NCI-H526 (cell line): ENCODE results near the gene CD79A.

Experiments
- DNase-seq, 2 experiments: peaks; one replicate each; lab custom pipeline; 2025; lab: John Stamatoyannopoulos, UW

Gene CD79A

DNA sequence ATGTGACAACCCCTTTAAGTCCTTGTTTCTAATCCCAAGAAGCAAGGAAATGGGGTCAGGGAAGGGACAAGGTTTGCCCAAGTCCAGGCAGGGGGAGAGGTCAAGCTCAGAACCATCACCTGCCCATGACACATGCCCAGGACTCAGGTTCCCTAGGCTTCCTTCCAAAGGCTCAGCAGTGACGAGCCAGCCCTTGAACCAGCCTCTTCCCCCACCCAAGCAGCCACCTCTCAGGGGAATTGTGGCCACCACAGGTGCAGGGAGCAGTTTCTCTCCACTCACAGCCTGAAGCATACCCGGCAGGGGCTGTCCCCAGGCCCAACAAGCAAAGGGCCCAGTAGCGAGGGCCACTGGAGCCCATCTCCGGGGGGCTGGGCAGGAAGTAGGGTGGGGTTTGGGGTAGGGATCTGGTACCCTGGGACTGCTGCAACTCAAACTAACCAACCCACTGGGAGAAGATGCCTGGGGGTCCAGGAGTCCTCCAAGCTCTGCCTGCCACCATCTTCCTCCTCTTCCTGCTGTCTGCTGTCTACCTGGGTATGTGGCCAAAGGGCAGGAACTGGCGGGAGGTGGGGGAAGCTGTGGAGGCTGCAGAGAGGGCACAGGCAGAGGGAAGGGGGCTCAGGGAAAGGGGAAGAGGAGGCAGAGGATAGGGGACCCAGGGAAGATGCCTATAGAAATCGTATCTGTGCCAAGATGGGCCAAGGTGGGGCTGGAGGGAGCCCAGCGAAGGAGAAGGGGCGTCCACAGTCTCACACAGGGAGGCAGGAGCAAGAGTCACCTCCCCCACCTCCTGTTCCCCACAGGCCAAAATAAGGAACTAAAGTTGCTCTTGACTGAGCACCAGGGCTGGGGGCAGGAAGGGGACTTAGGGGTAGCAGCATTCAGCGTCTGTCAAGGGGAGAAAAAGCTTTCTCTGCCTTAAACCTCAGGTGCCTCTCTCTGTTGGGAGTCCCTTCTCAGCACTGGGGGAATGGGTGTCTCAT is at the start of gene CD79A:
Gene CD79A, plus strand, starts transcription at position 433 of the 986 bp plus-strand sequence. Its CDS starts 26 bp downstream, at position 459.
- DNase-seq: peak; percentile 32 to 77

- no peak for DNase-seq
Observed at GRCh38 chr19:41837981-41838708, 38.9 kb upstream of the CD79A start.

DNA sequence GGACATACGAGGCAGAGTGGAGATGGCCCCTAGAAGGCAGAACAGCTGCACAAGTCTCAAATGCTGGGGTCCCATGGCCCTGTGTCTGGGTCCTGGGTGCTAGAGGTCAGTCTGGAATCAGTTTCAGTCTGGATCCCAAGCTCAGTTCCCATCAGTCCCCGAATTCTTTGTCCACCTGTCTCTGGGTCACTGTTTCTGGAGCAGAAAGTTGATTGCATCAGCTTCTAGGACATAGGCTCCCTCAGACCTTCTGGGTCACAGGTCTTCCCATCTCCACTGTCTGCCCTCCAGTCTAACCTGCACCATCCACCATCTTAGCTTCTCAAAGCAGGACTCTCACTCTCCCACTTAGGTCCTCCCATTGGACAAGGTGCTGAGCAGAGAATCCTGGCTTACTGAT is 37.9 kb upstream of the CD79A start:
- no peak for DNase-seq

DNA sequence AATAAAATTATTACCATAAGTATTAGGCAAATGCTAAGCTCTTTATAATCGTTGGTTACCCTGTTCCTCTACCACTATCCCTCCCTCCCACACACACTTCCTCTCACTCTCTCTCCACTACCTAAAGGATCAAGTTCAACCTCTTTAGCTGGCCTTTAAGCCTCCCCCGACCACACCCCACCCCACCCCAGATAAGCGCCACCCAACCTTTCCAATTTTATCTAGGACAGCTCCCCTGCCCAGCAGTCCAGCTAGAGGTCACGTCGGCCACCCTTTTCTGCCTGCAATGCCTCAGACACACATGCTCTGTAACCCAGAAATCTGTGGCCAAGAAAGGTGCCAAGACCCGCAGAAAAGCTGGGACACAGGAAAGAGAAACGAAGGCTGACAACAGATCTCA is 33.7 kb upstream of the CD79A start:
- DNase-seq: no peak

DNA sequence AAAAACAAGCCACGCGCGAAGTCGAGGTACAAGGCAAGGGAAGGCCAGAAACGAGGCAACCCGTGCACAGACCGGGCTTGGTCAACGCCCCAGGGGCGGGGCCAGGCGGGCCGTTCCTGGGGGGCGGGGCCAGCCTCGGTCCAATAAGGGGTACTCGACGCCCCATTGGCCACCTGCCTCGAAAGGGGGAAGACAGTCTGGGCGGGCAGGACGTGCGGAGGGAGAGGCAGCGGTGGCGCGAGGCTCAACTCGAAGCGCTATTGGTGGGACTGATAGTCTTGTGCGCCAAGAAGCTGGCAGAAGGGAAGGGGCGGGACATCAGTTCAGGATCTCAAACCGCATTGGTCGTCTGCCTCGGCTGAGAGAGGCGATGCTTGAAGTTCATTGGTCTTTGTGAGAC is 32.5 kb upstream of the CD79A start, which contains the start of gene LYPD4:
Gene LYPD4, minus strand, starts transcription at position 83 of the 400 bp plus-strand sequence. CDS start 5,398 bp downstream, outside the sequence.
- peak in 1 of 2 experiments; percentile 42 for DNase-seq

DNA sequence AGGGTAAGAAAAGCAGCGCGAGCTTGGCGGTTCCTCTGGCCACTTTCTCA is 32.3 kb upstream of the CD79A start, which contains the start of gene DMRTC2:
Gene DMRTC2, plus strand, starts transcription at position 42 of the 50 bp plus-strand sequence. CDS start 2,387 bp downstream, outside the sequence.
- no peak for DNase-seq

- no peak for DNase-seq
Observed at GRCh38 chr19:41845051-41845590, 32.0 kb upstream of the CD79A start.

DNA sequence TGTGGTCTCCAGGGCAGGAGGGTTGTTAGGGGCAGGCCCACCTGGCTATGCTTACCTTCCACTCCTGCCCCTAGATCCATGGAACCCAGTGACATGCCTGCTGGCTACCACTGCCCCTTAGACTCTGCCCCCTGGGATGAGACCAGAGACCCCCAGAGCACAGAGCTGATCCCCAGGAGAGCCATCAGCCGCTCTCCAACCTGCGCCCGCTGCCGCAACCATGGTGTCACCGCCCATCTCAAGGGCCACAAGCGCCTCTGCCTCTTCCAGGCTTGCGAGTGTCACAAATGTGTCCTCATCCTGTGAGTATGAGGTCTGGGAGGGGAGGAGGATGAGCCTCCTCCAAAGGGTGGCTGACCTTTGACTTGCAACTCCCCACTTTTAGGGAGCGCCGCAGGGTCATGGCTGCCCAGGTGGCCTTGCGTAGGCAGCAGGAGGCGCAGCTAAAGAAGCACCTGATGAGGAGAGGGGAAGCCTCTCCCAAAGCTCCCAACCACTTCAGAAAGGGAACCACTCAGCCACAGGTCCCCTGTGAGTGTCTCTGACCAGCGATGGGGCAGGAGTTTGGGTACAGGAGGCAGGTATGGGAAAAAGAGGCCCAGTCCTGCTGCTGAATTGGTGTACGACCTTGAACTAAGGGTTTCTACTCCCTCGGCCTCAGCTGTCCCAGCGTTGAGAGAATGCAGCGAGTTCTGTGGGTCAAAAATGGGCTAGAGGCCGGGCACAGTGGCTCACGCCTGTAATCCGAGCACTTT is 29.6 kb upstream of the CD79A start:
- no peak for DNase-seq

DNA sequence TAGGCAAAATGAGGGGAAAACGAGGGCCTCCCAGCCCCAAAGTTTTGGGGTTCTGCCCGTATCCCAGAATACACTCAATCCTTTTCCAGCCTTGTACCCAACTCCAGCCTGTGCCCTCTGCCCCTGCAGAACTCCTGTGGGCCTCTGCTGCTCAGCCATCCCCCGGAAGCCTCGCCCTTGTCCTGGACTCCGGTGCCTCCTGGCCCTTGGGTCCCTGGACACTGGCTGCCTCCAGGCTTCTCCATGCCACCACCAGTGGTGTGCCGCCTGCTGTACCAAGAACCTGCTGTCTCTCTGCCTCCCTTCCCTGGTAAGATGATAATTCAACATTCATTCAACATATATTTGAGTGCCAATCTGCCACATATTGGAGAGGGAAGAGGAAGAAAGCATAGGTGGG is 28.4 kb upstream of the CD79A start:
- no peak for DNase-seq

DNA sequence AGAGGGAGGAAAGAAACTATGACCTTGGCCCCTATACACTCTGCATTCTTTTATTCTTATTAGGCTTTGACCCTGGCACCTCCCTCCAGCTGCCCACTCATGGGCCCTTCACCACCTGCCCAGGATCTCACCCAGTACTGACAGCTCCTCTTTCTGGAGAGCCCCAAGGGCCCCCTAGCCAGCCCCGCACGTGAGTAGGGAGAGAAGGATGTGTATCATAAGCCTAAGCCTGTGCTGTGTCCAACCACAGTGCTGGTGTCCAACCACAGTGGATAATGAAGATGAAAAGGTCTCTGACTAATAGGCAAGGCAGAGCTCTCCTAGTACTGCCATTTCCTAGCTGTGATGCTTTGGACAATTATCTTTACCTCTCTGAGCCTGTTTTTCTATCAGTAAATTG is 28.0 kb upstream of the CD79A start:
- no peak for DNase-seq

- no peak for DNase-seq
Observed at GRCh38 chr19:41850381-41850780, 26.7 kb upstream of the CD79A start.

DNA sequence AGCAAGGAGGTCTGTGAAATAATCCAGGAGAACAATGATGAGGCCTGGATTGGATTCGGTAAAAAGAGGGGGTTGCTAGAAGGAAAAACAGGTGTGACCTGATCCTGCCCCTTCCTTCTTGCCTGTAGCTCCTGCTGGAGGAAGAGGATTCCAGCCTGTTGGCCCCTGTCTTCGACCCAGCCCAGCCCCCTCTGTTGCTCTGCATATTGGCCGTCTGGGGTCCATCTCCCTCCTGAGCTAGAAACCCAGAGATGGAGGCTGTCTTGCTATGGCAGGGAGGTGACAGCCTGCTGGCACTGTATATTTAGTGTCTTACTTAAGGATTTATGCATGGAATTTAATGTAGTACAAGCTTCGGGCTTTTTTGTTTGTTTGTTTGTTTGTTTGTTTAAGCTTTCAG is 25.6 kb upstream of the CD79A start:
- DNase-seq: no peak

GRCh38 chr19:41853344-41853743 is 23.7 kb upstream of the CD79A start:
- DNase-seq: no peak

GRCh38 chr19:41853768-41854167 is 23.3 kb upstream of the CD79A start:
- DNase-seq: no peak

DNA sequence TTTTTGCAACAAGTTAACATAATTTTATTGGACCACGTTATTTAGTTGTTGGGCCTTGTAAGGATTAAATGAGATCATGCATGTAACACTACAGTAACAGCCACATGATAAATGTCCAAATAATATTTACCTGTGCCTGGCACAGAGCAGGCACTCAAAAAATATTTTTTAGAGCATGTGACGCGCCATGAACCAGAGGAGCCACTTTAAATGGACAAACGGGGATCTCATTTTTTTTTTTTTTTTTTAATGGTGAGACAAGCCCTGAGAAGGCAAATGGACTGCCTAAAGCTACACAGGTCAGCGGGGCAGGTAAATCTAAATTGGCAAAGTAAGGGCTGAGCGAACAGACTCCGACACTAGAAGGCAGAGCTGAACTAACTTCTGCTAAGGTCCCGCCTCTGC is 17.9 kb upstream of the CD79A start:
- DNase-seq: no peak

DNA sequence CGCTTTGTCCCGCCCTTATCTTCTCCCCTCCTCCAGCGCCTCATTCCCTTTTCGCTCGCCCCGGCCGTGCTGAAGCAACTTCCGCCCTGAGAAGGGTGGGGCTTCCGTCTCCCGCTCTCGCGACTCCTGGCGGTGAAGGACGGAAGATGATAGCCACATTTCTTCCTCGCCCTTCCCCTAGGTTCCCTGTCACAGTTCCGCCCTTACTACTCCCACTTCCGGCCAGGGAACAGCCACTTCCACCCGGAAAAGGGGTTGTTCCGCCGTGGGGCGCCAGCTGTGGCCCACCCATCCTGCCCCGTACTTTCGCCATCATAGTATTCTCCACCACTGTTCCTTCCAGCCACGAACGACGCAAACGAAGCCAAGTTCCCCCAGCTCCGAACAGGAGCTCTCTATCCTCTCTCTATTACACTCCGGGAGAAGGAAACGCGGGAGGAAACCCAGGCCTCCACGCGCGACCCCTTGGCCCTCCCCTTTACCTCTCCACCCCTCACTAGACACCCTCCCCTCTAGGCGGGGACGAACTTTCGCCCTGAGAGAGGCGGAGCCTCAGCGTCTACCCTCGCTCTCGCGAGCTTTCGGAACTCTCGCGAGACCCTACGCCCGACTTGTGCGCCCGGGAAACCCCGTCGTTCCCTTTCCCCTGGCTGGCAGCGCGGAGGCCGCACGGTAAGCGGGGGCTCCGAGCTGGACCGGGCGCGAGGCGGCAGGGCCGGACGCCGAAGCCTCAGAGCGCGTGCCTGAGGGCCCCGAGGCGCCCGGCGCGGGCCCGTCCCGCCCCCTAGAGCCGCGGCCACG is 17.3 kb upstream of the CD79A start, which contains the start of gene RPS19:
Gene RPS19, plus strand, starts transcription at position 638 of the 801 bp plus-strand sequence. CDS start 520 bp downstream, outside the sequence.
- DNase-seq: peak; percentile 99 to 100

DNA sequence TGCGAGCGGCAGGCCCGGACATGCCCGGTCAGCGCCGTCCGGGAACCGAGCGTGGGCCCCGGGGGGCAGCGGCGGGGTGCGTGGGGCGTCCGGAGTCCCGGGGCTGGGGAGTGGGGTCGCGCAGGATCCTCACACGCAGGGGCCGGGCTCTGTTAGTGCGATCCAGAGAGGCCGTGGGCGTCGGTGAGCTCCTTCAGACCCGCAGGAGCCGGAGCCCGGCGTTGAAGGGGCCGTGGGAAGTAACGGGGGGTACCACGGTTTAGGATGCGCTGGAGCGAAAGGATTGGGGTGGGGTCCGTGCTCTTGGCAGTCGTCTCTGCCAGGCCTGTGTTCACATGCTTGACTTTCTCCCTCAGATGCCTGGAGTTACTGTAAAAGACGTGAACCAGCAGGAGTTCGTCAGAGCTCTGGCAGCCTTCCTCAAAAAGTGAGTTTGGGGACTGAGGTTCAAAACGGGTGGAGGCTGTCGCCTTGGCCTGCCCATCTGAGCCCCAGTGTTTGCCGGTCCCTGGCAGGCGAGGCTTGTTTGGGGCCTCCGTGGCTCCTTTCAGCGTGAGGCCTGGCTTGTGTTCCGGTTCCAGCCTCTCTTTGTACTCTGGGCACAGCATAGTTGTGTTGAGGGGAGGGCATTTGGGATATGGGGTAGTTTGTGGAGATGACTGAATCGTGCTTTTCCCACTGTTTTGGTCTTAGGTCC is 16.5 kb upstream of the CD79A start:
- DNase-seq: peak in 1 of 2 experiments; percentile 55

GRCh38 chr19:41861116-41861768 is 15.8 kb upstream of the CD79A start:
- no peak for DNase-seq

DNA sequence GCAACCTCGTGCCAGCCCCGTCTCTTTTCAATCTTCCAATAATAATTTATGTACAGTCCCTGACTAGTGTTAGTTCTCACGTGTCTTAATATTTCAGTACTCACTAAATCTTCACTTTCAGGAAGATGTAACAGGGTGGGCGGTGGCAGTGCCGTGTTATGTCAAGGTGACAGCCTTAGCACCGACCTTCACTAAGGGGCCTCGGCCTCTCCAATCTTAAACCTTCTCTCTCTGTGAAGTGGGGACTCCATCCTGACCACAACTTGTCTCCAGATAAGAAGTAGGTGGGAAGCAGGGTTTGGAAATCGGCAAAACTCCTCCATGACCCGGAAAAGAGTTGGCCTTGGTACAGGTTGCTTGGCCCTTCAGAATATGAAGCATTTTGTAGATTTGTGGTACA is 15.2 kb upstream of the CD79A start:
- no peak for DNase-seq

GRCh38 chr19:41862445-41862986 is 14.6 kb upstream of the CD79A start:
- no peak for DNase-seq
